ENCODE measurements around the gene SASH1. TPM values are rescaled to one million over a fixed set of nuclear protein-coding genes. Genes with fewer than 3 reads are reported as not detected.

SASH1 gene
- total RNA-seq, 1 experiment from 2014 or later = 33.2 TPM

GRCh38 chr6:148509119-148509799 is 166.6 kb downstream of the SASH1 start:
- Histone ChIP-seq H3K18ac (ENCODE audit: insufficient read length, low read depth, low read length) (no peak overlapping the region), H2AFZ (ENCODE audit: low read length) (no peak overlapping the region), H3K23me2 (ENCODE audit: insufficient read length, low read depth, low read length, poor library complexity, severe bottlenecking) (no peaks in the 10 kb centered on the region), H2BK20ac (ENCODE audit: low read depth, low read length, poor library complexity, severe bottlenecking) (no peak overlapping the region), H2BK120ac (ENCODE audit: low read depth, low read length, poor library complexity, severe bottlenecking) (no peak overlapping the region), H2BK5ac (ENCODE audit: insufficient read length, low read length) (no peak overlapping the region), H2BK12ac (ENCODE audit: insufficient read length, low read depth, low read length) (no peak overlapping the region), H4K91ac (ENCODE audit: insufficient read length, low read depth, low read length) (no peak overlapping the region), H3K23ac (ENCODE audit: insufficient read length, low read depth, low read length) (no peak overlapping the region), H3K9me3 (ENCODE audit: control insufficient read depth, low read depth, low read length) (no peaks in the 10 kb centered on the region), H3K4me2 (ENCODE audit: insufficient read depth, insufficient read length, low read length) (no peak overlapping the region), H3K56ac (ENCODE audit: insufficient read length, low read depth, low read length) (no peak overlapping the region), H3T11ph (ENCODE audit: low read length) (no peak overlapping the region), H2BK15ac (ENCODE audit: low read depth, low read length) (no peak overlapping the region), H3K27ac (ENCODE audit: insufficient read length, low read depth, low read length) (no peak overlapping the region), H2AK5ac (ENCODE audit: insufficient read length, low read length) (no peak overlapping the region), H4K8ac (replicated peaks; ENCODE audit: insufficient read length, low read depth, low read length) (no peak overlapping the region), H4K20me1 (ENCODE audit: control insufficient read depth, insufficient read depth, insufficient read length) (no peaks in the 10 kb centered on the region), H3K27me3 (ENCODE audit: insufficient read depth, low read length) (no peaks in the 10 kb centered on the region), H4K5ac (ENCODE audit: insufficient read length, low read depth, low read length) (no peak overlapping the region), H3K79me1 (ENCODE audit: insufficient read depth, low read depth, low read length, poor library complexity, severe bottlenecking) (no peaks in the 10 kb centered on the region), H3K4ac (ENCODE audit: low read depth, low read length) (no peak overlapping the region), H3K79me2 (ENCODE audit: insufficient read depth, low read length) (no peaks in the 10 kb centered on the region), H3K14ac (ENCODE audit: insufficient read depth, low read length) (0 out of 2 replicates have a peak overlapping the region, but pooled peaks have one; percentile 16), H3K4me1 (ENCODE audit: insufficient read depth, low read length) (peaks cover 15% of the 10 kb centered on the region), H3K9ac (ENCODE audit: extremely low read depth, insufficient read length, low read length) (no peak overlapping the region)
- Mint-ChIP-seq H3K36me3 (ENCODE audit: insufficient read depth in 1 of 3, low read depth in 3 of 3) (peaks cover 0 to 2% (median 0%) of the 10 kb centered on the region in 3 experiments; a peak in 3 of 7 replicates), H3K27me3 (ENCODE audit: low read depth) (no peaks in the 10 kb centered on the region), H3K4me1 (peaks cover 35 to 43% of the 10 kb centered on the region in 2 experiments), H3K4me3 (no peak overlapping the region), H3K27ac (peak overlapping the region; percentile 6 to 92 (median 15); a peak in 3 of 7 replicates), H3K9me3 (no peaks in the 10 kb centered on the region)
- WGBS (ENCODE audit: extremely low coverage, insufficient read length, low lambda C conversion rate) = no CpG with 5 or more reads among the region's 14 CpGs
- no peak for TF ChIP-seq CTCF (conservative IDR thresholded peaks at IDR 0.05)
- DNase-seq = no peak
